ENCODE measurements around the gene MMP10.

GRCh38 chr11:102751673-102752072 lies 28.8 kb downstream of the MMP10 start:
- TF ChIP-seq CTCF (IDR thresholded peaks at IDR 0.05; ENCODE audit: low read depth, low read length, missing input control) (no peak), YY1 (IDR thresholded peaks at IDR 0.05) (no peak), ZBTB33 (IDR thresholded peaks at IDR 0.05) (no peak), REST (IDR thresholded peaks at IDR 0.05) (no peak), GABPA (IDR thresholded peaks at IDR 0.05 in 1 of 2, conservative IDR thresholded peaks at IDR 0.05 in 1 of 2) (no peak), FOXA1 (IDR thresholded peaks at IDR 0.05) (no peak), ATF3 (IDR thresholded peaks at IDR 0.05) (no peak), JUND (IDR thresholded peaks at IDR 0.05) (no peak), SP1 (IDR thresholded peaks at IDR 0.05) (no peak), MAX (IDR thresholded peaks at IDR 0.05) (no peak), RAD21 (IDR thresholded peaks at IDR 0.05) (no peak)

Measured in liver (tissue), 3 donors.